ENCODE measurements around the gene EFTUD2. TPM values are rescaled to one million over a fixed set of nuclear protein-coding genes. Genes with fewer than 3 reads are reported as not detected.
A peak's percentile ranks its signal among the peaks of the same experiment; 100 is the strongest.

EFTUD2 gene
- total RNA-seq, 1 experiment from 2014 or later: 150 TPM

DNA sequence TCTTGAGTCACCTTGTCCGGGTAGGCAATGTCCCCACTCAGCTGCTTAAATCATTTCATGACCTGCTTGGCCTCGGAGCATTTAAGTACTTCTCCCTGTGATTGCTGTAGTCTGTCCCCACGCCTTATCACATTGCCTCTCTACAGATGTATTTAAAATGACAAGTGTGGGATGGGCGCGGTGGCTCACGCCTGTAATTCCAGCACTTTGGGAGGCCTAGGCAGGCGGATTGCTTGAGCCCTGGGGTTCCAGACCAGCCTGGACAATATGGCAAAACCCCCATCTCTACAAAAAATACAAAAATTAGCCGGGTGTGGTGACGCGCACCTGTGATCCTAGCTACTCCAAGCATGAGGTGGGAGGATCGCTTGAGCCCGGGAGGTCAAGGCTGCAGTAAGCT is 67.9 kb downstream of the EFTUD2 start:
- H3K4me3 ChIP-seq (replicated peaks in 1 of 2; ENCODE audit: low read depth in 1 of 2, low read length in 2 of 2): peak overlapping the region; percentile 22 to 84
- peaks cover 37% of the 10 kb centered on the region for H3K79me2 ChIP-seq (ENCODE audit: insufficient read depth, low read length)
- H3K36me3 ChIP-seq (ENCODE audit: control insufficient read depth in 1 of 2, insufficient read depth in 2 of 2, low read length in 2 of 2): no peaks in the 10 kb centered on the region
- intact Hi-C loops (cut with micrococcal nuclease): no loop called here
- H3K9ac ChIP-seq (ENCODE audit: low read length): peak overlapping the region; percentile 98
- DNase-seq (ENCODE audit: low read depth, low spot score): no peak
- no peak for TF ChIP-seq MAX (IDR thresholded peaks at IDR 0.05)
- TF ChIP-seq, protein P1, sequence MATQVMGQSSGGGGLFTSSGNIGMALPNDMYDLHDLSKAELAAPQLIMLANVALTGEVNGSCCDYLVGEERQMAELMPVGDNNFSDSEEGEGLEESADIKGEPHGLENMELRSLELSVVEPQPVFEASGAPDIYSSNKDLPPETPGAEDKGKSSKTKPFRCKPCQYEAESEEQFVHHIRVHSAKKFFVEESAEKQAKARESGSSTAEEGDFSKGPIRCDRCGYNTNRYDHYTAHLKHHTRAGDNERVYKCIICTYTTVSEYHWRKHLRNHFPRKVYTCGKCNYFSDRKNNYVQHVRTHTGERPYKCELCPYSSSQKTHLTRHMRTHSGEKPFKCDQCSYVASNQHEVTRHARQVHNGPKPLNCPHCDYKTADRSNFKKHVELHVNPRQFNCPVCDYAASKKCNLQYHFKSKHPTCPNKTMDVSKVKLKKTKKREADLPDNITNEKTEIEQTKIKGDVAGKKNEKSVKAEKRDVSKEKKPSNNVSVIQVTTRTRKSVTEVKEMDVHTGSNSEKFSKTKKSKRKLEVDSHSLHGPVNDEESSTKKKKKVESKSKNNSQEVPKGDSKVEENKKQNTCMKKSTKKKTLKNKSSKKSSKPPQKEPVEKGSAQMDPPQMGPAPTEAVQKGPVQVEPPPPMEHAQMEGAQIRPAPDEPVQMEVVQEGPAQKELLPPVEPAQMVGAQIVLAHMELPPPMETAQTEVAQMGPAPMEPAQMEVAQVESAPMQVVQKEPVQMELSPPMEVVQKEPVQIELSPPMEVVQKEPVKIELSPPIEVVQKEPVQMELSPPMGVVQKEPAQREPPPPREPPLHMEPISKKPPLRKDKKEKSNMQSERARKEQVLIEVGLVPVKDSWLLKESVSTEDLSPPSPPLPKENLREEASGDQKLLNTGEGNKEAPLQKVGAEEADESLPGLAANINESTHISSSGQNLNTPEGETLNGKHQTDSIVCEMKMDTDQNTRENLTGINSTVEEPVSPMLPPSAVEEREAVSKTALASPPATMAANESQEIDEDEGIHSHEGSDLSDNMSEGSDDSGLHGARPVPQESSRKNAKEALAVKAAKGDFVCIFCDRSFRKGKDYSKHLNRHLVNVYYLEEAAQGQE (IDR thresholded peaks at IDR 0.05; ENCODE audit: low read depth): no peak
- TF ChIP-seq, protein P2, sequence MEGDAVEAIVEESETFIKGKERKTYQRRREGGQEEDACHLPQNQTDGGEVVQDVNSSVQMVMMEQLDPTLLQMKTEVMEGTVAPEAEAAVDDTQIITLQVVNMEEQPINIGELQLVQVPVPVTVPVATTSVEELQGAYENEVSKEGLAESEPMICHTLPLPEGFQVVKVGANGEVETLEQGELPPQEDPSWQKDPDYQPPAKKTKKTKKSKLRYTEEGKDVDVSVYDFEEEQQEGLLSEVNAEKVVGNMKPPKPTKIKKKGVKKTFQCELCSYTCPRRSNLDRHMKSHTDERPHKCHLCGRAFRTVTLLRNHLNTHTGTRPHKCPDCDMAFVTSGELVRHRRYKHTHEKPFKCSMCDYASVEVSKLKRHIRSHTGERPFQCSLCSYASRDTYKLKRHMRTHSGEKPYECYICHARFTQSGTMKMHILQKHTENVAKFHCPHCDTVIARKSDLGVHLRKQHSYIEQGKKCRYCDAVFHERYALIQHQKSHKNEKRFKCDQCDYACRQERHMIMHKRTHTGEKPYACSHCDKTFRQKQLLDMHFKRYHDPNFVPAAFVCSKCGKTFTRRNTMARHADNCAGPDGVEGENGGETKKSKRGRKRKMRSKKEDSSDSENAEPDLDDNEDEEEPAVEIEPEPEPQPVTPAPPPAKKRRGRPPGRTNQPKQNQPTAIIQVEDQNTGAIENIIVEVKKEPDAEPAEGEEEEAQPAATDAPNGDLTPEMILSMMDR (IDR thresholded peaks at IDR 0.05 in 2 of 3, conservative IDR thresholded peaks at IDR 0.05 in 1 of 3; ENCODE audit: borderline replicate concordance in 1 of 3, insufficient read depth in 1 of 3, low read depth in 2 of 3, low read length in 2 of 3): no peak
- TF ChIP-seq JUND (IDR thresholded peaks at IDR 0.05): no peak
- no peak for TF ChIP-seq POLR2A (IDR thresholded peaks at IDR 0.05; ENCODE audit: borderline replicate concordance, extremely low read depth, insufficient read depth, insufficient read length)
- TF ChIP-seq ELF1 (IDR thresholded peaks at IDR 0.05; ENCODE audit: borderline replicate concordance, low read depth): no peak
- TF ChIP-seq FOSL1 (IDR thresholded peaks at IDR 0.05; ENCODE audit: low read depth): no peak
- no peak for TF ChIP-seq RAD21 (IDR thresholded peaks at IDR 0.05; ENCODE audit: low read depth)
- TF ChIP-seq SP1 (IDR thresholded peaks at IDR 0.05; ENCODE audit: low read depth): no peak
- TF ChIP-seq ZFX (IDR thresholded peaks at IDR 0.05): no peak
- TF ChIP-seq ATF3 (IDR thresholded peaks at IDR 0.05): no peak
- peak; percentile 35 for ATAC-seq
- H3K4me1 ChIP-seq (ENCODE audit: control insufficient read depth in 1 of 2, insufficient read depth in 2 of 2, low read length in 2 of 2): peaks cover 41 to 62% of the 10 kb centered on the region in 2 experiments
- BruUV-seq (replicated peaks): no TSS peak
- H3K9me3 ChIP-seq (ENCODE audit: control insufficient read depth in 1 of 2, insufficient read depth in 1 of 2, low read depth in 1 of 2, low read length in 2 of 2): no peaks in the 10 kb centered on the region
- H2AFZ ChIP-seq (ENCODE audit: low read depth, low read length, poor library complexity, severe bottlenecking): no peak overlapping the region
- CTCF ChIA-PET: interaction anchor here (1.4 to 2.2 kb wide), 3 partner anchors 11 to 56 kb away, joined by 4 to 13 read pairs (median 7); no protein-coding TSS in a partner anchor
- H3K9me2 ChIP-seq (ENCODE audit: insufficient read depth): no peaks in the 10 kb centered on the region
- H4K20me1 ChIP-seq (ENCODE audit: insufficient read depth): no peaks in the 10 kb centered on the region
- H3K27me3 ChIP-seq (ENCODE audit: insufficient read depth, low read length): no peaks in the 10 kb centered on the region
- RAD21 ChIA-PET (ENCODE audit: low non-redundant PET in 1 of 2, low total read pairs in 2 of 2, uncharacterized antibody in 2 of 2, unreplicated experiment in 2 of 2): interaction anchor here (0.7 to 1.9 kb wide), 2 partner anchors 28 to 52 kb away, joined by 4 read pairs; no protein-coding TSS in a partner anchor
- POLR2A ChIA-PET: no interaction called here
- peak overlapping the region; percentile 95 for H3K27ac ChIP-seq (ENCODE audit: low read depth, low read length)
- peak overlapping the region; percentile 85 for H3K4me2 ChIP-seq (ENCODE audit: low read length)
